RCC 7860 (cell line): Measurements from ENCODE around the gene SLC25A31.

ENCODE experiments used
- DNase-seq: peaks from one replicate; pipeline ENCODE4 v3.0.0-alpha.2; 2015; ENCODE audit warnings: low spot score
- FAIRE-seq: peaks from 2 replicates; lab custom pipeline; 2012; peaks lifted over from hg19 to GRCh38; lab: Jason Lieb, UNC

SLC25A31 gene

GRCh38 chr4:127776620-127777019 lies 46.4 kb downstream of the SLC25A31 start:
- FAIRE-seq (no peak), DNase-seq (no peak)

GRCh38 chr4:127777487-127777886 lies 47.3 kb downstream of the SLC25A31 start:
- DNase-seq (no peak), FAIRE-seq (no peak)

- no peak for FAIRE-seq
- no peak for DNase-seq
Measured at GRCh38 chr4:127778102-127778501, 47.9 kb downstream of the SLC25A31 start.

- FAIRE-seq, result no peak
- DNase-seq, result no peak
Measured at GRCh38 chr4:127780598-127780997, 50.4 kb downstream of the SLC25A31 start.

GRCh38 chr4:127781300-127782024 lies 51.3 kb downstream of the SLC25A31 start:
- no peak for DNase-seq
- FAIRE-seq, result no peak

GRCh38 chr4:127782025-127782274 lies 51.8 kb downstream of the SLC25A31 start:
- DNase-seq (peak; percentile 74), FAIRE-seq (no peak)

GRCh38 chr4:127782275-127783025 lies 52.2 kb downstream of the SLC25A31 start, which contains the start of gene HSPA4L:
Gene HSPA4L (plus strand): TSS chr4:127782322. CDS start chr4:127782551, 229 bp downstream.
- FAIRE-seq (no peak), DNase-seq (peak; percentile 40)

GRCh38 chr4:127783026-127783769 lies 53.0 kb downstream of the SLC25A31 start:
- FAIRE-seq (no peak), DNase-seq (peak; percentile 44)

- FAIRE-seq (no peak), DNase-seq (no peak)
Measured at GRCh38 chr4:127783955-127784770, 54.0 kb downstream of the SLC25A31 start.

GRCh38 chr4:127788517-127788916 lies 58.3 kb downstream of the SLC25A31 start:
- no peak for FAIRE-seq
- no peak for DNase-seq

- DNase-seq, result no peak
- no peak for FAIRE-seq
Measured at GRCh38 chr4:127791391-127791790, 61.2 kb downstream of the SLC25A31 start.

GRCh38 chr4:127793528-127793927 lies 63.3 kb downstream of the SLC25A31 start:
- FAIRE-seq (no peak), DNase-seq (no peak)

GRCh38 chr4:127799711-127800110 lies 69.5 kb downstream of the SLC25A31 start:
- FAIRE-seq (no peak), DNase-seq (no peak)

GRCh38 chr4:127809173-127809800 lies 79.1 kb downstream of the SLC25A31 start:
- FAIRE-seq, result no peak

GRCh38 chr4:127810551-127810950 lies 80.4 kb downstream of the SLC25A31 start:
- DNase-seq, result no peak

More at GRCh38 chr4:127809173-127809800, 79.1 kb downstream of the SLC25A31 start:
- DNase-seq, result no peak

GRCh38 chr4:127822430-127822829 lies 92.2 kb downstream of the SLC25A31 start:
- FAIRE-seq, result no peak
- DNase-seq, result no peak

More at GRCh38 chr4:127810551-127810950, 80.4 kb downstream of the SLC25A31 start:
- no peak for FAIRE-seq
